ENCODE measurements around the gene ADK.
"Not testable (repeated sequence)": the region's sequence is repeated elsewhere in the genome, so short reads cannot be mapped to it uniquely, and the experiment has no call there.

ADK gene

DNA sequence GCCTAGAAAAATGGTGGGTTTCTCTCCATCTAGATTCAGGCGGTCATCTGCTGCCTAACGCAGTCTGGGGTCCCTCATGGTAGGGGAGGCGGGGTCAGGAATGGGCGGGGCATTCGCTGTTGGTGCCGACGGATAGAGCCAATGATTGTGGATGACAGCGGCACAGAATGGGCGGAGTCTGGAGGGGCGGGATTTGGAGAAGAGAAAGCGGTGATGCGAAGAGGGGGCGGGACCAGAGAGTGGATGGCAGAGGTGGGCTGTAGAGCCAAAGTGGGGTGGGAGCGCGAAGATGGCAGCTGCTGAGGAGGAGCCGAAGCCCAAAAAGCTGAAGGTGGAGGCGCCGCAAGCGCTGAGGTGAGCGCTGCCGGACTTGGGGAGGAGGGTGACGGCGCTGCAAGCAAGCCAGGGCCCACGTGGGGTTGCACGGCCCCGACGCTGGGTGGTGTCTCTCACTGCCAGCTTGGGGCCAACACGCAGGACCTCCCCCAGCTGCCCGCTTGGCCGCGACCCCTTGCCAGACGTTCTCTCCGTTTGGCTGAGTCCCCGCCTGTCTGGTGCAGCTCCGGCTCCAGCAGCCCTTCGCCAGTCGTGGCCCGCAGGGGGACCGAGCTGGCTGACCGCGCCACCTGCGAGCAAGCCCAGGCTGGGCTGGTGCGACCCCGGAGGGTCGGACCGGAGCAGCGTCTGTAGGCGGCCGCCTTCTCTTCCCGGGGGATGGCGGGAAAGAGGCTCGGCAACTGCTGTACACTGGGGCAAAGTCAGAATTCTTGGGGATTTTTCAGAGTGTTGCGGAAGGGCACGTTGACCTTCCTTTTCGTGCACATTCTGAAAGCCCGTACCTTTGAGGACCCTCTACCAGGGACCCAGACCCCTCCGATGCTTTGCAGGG, at the start of gene ADK:
ADK (plus strand) TSS at position 232 of the 889 bp plus-strand sequence; CDS start at position 290, 58 bp downstream.
- DNase-seq (ENCODE audit: low read depth) = peak; percentile 88

DNA sequence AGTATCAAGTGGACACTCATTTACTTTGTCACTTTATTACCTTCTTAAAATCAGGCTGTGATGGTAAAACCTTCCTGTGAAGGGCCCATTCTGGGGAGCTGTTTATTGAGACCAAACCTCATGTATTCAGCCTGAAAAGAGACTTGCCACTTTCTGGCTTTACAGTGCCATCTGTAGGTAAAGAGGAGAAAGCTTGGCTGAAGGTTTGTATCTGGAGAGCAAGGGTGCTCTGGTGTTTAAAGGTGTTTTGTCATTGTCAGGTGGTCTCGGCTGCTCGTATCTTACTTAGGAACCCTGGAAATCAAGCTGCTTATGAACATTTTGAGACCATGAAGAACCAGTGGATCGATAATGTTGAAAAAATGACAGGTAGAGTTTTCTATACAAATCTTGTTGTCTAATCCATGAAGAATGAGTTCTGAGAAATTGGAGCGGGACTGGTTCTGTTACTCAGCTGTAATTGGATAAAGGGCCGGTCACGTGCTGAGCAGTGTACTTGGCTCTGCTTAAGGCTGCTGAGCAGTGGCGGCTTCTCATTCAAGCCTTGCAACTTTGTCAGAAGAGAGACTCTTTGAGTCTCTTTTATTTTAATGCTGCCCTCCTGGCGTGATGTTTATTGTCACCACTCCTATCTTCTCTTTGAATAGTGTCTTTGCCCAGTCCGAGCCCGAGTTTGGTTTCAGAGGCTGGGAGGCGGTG, 47.3 kb upstream of the ADK start:
- no peak for DNase-seq (ENCODE audit: low read depth)

DNA sequence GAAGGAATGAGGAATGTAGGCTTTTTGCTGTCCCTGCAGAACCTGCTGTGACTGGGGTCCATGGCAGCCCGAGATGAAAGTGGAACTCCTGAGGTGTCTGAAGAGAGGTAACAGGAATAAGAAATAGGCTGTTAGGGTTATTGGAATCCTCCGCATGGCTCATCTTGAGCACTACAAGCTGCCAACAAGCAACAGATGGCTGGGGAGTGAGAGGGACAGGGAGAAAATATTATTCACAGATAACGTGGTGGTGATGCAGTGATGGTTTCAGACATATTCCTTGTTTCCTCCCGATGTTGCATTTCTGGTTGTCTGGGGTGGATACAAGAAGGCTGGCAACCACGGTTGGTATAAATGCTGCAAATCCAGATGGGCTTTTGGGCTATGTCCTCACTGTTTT, 46.5 kb upstream of the ADK start:
- DNase-seq (ENCODE audit: low read depth) = no peak

DNA sequence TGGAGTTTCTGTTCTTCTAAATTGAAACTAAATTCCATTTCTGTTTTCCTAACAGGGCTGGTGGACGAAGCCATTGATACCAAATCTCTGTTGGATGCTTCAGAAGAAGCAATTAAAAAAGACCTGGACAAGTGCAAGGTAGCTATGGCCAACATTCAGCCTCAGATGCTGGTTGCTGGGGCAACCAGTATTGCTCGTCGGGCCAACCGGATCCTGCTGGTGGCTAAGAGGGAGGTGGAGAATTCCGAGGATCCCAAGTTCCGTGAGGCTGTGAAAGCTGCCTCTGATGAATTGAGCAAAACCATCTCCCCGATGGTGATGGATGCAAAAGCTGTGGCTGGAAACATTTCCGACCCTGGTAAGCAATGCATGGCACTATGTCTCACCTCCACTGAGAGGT, 46.0 kb upstream of the ADK start:
- no peak for DNase-seq (ENCODE audit: low read depth)

DNA sequence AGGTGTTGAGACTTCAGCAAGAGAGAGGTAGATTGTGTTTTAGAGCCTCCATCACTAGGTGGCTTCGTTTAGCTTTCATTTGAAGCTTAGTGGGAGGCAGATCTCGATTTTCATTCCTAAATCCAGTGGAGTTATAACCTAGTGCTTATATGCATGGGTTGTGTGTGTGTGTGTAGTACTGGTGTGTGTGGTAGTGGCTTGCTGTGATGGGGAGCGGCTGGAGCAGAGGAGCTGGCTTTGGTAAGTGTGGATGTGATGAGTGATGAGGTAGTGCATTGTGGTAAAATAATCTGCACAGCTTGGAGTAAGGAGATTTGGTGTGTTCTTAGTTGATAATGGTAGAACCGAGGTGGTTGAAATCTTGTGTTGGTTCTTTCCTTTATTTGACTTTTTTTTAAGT, 43.6 kb upstream of the ADK start:
- DNase-seq (ENCODE audit: low read depth) = no peak

DNA sequence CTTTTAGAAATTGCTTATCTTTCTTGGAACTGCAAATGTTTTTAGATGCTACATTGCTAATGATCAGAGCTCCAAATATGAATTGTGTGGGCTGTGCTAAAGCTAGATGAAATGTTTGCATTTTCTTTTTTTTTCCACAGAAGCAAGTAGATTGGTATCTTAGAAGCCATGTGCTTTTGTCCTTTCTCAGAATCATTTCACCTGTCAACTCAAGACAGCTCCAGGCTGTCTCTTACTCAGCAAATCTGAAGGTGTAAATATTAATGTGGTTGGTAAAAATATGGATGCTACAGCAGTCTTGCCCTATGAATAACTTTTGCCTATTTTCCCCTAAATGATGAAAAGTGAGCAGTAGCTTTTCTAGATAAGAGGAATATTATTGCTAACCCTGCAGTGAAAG, 41.6 kb upstream of the ADK start:
- DNase-seq (ENCODE audit: low read depth) = no peak

DNA sequence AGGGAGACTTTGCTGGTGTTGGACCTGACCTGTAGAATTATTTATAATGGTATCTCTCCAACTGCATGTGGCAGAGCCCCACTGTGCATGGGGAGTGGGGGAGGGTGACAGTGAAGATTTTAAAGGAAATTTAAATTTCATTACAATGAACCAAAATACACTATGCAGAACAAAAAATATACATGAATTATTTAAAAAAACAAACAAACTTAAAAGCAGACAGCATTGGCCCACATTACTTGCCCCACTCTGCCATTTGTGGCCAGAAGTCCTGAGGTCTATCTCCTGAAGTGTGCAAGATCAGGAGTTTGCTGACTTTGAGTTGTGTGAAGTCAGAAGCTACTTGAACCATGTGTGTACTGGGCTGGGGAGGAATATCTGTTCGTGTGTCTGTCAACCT, 40.9 kb upstream of the ADK start:
- DNase-seq (ENCODE audit: low read depth) = no peak

DNA sequence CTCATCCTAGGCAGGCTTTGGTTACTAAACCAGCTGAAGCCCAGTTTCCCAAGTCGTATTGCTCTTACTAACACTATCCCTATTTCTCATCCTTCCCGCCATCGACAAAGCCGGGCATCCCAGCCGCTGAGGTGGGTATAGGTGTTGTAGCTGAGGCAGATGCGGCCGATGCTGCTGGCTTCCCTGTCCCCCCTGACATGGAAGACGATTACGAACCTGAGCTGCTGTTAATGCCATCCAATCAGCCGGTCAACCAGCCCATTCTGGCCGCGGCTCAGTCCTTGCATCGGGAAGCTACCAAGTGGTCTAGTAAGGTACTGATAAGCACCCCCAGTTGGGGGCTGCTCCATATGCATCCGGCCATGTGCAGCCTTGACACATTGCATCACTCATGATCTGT, 39.2 kb upstream of the ADK start:
- DNase-seq (ENCODE audit: low read depth) = no peak

DNA sequence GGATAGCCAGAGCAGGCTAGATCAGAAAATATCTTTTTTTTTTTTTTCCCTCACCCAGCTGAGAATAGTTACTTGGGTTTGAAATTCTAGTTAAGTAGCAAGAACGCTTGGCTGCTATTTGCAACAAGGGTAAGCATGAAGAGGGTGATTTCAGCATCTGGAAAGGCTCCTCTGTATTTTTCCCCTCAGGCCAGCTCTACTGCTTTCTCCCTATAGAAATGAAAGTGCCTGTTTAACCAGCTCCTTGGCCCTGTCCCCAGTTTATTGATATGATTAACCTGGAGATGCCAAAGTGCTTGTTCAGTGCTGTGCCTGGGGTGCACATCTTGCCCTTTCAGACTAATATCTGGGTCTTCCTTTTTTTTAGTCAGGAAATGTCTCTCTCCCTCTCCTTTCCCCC, 37.5 kb upstream of the ADK start:
- DNase-seq (ENCODE audit: low read depth) = no peak

DNA sequence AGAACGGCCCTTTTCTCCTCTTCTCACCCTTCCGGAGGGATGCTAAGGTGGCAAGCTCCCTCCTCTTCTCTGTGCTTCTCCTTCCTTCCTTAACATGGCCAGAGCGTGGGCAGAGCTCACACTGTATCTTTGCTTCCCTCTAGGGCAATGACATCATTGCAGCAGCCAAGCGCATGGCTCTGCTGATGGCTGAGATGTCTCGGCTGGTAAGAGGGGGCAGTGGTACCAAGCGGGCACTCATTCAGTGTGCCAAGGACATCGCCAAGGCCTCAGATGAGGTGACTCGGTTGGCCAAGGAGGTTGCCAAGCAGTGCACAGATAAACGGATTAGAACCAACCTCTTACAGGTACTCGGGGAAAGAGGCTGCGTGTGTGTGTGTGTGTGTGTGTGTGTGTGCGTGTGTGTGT, 37.0 kb upstream of the ADK start:
- no peak for DNase-seq (ENCODE audit: low read depth)

DNA sequence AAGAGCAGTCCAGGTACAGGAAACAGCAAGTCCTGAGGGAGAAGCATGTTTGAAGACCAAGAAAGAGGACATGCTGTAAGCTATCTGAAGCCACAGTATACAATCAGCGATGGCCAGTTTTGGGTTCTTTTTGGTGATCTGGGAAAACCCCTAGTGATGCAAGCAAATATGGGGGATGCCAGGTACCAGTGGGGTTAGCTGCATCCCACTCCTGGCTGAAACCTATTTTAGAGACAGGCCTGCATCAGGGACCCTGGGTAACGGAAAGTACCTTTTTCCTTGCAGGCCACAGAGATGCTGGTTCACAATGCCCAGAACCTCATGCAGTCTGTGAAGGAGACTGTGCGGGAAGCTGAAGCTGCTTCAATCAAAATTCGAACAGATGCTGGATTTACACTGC, 33.3 kb upstream of the ADK start:
- no peak for DNase-seq (ENCODE audit: low read depth)

DNA sequence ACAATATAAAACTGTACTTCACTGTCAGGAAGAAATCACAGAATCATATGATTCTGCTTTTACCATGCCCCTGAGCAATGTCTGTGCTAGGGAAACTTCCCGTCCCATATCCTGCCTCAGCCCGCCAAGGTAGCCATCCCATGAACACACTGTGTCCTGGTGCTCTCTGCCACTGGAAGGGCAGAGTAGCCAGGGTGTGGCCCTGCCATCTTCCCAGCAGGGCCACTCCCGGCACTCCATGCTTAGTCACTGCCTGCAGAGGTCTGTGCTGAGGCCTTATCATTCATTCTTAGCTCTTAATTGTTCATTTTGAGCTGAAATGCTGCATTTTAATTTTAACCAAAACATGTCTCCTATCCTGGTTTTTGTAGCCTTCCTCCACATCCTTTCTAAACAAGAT, 32.2 kb upstream of the ADK start:
- DNase-seq (ENCODE audit: low read depth) = no peak

DNA sequence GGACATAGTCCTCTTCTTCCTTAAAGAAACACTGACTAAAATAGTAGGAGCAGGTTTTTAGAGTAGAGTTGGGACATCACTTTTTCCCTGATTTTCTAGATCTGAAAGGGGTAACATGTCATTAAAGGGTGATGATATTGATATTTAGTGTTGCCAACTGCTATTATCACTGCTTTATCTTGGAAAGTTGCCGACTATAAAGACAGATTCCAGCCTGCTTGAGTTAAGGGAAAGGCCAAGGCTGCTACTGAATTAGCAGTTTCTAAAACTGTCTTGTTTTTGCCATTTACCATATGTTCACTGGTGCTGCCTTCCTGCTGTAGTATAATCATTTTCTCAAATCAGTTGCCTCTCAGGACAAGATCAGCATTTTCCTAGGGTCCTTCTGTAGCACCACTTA, 30.1 kb upstream of the ADK start:
- no peak for DNase-seq (ENCODE audit: low read depth)

DNA sequence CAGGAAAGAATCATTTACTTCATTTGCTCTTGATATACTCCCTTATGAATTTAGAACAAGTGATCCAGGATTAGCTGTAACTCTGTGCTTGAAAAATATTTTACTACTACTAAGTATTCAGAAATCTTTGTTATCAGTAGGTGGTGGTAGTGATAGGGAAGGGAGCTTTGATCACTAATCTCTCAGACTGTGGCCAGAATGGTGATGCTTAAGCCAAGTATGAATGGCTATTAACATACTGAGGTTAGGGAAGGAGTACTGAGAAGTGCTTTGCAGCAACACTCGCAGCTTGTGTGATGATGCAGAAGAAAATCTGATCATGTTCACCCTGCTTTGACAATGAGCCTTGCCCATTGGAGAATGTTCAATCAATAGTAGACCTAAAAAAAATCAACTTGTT, 29.7 kb upstream of the ADK start:
- no peak for DNase-seq (ENCODE audit: low read depth)

DNA sequence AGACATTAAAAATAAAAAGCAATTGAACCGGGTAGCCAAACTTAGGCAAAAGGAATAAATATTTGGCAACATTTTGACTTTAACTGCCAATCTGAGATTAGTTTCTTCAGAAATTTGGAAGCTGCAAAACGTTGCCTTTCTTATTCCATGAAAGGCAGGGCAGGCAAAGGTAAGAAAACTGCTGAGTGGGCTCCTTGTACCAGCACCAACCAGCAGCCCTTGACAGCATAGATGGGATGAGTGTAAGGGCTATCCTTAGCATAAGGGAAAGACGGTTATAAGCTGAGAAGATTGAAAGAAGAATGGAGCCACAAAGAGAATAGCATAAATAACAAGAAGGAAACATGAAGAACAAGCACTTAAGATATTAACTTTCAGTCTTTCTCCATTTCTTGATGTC, 29.0 kb upstream of the ADK start:
- DNase-seq (ENCODE audit: low read depth) = no peak

DNA sequence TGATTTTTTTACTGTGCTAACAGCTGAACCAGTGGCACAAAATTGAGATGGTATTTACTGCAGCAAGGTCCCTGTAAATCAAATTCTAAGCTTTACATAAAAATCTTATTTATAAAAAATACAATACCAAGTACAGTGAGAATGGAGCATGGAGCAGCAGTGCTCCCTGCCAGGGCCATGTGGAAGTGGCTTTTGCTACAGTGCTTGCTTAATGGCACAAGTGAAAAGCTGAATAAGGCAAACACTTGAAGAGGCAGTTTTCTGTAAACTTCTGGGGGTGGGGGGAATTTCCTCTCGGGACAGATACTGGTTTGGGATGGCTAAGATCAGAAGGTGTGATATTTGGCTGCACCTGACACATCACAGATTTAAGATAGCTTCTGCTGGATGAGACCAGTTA, 27.9 kb upstream of the ADK start:
- DNase-seq (ENCODE audit: low read depth) = no peak

DNA sequence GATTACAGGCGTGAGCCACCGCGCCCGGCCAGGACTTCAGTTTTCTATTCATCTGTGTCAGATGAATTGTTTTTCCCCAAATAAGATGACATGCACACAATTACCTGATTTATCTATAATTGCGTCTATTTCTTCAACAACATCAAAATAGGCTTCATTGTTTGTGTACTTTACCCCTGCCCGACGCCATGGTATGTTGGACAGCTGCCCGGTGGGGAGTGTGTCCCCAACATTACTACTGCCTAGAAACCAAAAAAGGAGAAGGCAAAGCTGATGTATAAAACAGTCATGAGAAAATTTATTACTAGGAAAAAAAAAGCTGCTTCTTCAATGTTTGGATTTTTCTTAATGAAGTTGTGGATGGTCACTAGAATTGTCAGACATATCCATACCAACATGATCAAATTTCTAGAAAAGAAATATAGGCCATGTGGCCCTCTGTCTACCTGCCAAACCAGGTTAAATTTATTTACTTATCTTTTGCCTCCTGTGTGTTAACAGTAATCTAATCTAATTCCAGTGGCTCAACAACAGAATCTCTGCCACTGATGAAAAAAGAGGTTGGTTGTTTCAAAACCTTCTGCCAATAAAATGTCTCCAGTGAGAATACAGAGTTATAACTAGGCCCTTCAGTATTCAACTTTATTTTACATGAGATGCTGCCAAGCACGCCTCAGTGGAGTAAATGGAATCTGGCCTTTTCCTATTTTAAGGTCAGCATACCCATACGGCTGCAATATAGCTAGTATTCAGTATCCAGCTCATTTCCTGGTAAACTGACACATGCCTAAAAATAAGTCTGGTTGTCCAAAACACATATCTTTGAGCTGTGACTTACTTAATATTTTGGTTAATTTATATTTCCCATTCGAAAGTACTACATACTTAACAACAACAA, 16.8 kb upstream of the ADK start:
- DNase-seq (ENCODE audit: low read depth) = no peak

DNA sequence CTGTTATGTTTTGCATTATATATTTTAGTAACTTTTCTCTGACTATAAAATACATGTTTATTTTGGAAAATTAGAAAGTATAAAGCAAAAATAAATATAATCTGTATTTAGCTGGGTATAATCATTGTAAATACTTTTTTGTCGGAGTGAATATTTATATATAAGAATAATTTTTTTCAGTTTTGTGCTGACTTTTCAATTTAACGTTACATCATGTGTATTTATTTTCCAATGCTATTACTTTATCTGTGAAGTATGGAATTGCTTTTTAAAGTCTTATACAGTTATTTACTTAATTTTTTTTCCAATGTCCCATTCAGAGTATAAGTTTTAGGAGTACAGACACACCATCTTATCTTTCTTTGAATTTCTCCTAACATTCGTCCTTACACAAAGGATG, 15.6 kb upstream of the ADK start:
- no peak for DNase-seq (ENCODE audit: low read depth)

DNA sequence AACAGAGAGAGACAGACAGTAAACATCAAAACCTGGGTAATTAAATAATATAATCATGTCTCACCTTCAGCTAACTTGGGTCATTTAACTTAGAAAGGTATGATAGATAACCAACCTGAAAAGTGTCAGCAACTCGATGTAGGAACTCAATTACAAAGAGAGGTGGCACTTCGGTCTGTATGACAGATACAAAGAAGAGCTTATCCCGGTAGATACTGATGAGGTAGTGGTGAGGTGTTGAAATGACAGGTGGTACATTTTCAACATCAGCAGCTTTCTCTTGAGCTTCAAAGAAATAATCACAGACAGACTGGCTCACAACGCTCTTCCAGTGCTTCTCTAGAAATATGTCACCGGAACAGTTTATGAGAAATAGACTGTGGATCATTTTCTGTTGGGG, 13.0 kb upstream of the ADK start:
- no peak for DNase-seq (ENCODE audit: low read depth)

DNA sequence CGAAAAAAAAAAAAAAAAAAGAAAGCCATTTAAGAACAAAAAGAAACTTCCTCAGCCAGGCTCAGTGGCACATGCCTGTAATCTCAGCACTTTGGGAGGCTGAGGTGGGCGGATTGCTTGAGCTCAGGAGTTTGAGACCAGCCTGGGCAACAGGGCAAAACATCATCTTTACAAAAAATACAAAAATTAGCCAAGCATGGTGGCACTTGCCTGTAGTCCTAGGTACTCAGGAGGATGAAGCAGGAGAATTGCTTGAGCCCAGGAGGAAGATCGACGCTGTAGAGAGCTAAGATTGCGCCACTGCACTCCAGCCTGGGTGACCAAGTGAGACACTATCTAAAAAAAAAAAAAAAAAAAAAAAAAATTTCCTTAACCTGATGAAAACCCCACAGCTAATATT, 12.4 kb upstream of the ADK start:
- DNase-seq (ENCODE audit: low read depth) = not testable (repeated sequence)

DNA sequence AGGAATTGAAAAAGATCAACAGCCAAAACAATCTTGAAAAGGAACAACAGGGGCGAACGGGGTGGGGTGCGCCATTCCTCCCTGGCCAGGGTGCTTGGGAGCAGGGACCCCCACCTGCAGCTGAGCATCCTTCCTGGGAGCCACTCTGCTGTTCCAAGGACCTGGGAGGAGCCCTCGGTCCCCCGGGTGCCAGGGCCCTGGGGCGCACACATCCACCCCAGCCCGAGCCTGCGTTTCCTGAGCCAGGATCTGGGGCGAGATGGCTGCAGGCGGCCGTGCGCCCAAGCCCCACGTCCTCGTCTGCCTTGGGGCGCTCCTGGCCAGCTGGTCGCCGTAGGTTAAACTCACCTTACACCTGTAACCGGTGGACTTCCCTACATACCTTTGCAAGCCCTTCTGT, 11.0 kb upstream of the ADK start:
- DNase-seq (ENCODE audit: low read depth) = no peak

DNA sequence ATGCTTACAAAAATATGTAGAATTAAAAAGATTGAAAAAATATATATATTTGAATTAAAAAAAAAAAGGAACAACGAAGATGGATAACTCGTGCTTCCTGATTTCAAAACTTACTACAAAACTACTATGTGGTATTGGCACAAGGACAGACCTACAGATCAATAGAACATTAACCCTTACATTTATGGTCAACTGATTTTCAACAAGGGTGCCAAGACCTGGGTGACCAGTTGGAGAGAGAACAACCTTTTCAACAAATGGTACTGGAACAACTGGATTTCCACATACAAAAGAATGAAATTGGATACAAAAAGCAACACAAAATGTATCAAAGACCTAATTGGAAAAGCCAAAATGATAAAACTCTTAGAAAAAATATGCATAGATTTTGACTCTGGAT, 10.5 kb upstream of the ADK start:
- no peak for DNase-seq (ENCODE audit: low read depth)

DNA sequence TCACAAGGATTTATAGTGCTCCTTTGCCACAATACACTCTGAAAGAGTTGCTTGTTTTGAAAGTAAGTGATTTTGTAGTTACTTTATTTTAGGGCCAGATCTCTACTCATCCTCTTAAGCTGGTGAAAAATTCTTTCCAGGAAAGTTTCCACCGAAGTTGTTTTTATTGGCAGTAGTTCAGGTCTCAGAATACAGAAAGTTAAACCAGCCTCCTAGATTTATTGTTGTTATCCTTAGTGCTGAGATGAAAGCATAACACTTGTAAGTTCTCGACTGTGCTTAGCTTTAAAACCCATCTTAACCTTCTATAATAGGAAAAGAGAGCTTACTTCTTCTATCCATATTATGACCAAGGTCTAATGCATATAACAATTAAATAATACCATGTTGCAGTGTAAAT, 5.9 kb upstream of the ADK start:
- DNase-seq (ENCODE audit: low read depth) = no peak

Data from HS-27A (cell line).